Choroid plexus epithelial cell (primary cell): ENCODE results near the gene CEACAM21.

ENCODE experiments used
- DNase-seq: peaks from one replicate; pipeline ENCODE4 v3.0.0-alpha.2; 2010; ENCODE audit warnings: low read depth
- H3K4me3 ChIP-seq: 2 replicates; pipeline ENCODE4 v1.5.1; 2011; ENCODE audit warnings: low read depth, mild to moderate bottlenecking, control low read depth, low read length, moderate library complexity
- CTCF ChIP-seq: conservative IDR thresholded peaks from 2 replicates; pipeline ENCODE4 v1.5.1; 2011; ENCODE audit warnings: low read depth, mild to moderate bottlenecking, control low read depth, inconsistent platforms, low read length, moderate library complexity

The CEACAM21 gene

GRCh38 chr19:41554907-41555306 is 21.1 kb upstream of the CEACAM21 start:
- DNase-seq = no peak
- H3K4me3 ChIP-seq = no peak overlapping the region
- TF ChIP-seq CTCF = no peak

- no peak for TF ChIP-seq CTCF
- no peak for DNase-seq
- no peak overlapping the region for H3K4me3 ChIP-seq
Measured at GRCh38 chr19:41555748-41556147, 20.2 kb upstream of the CEACAM21 start.

GRCh38 chr19:41563854-41564514 is 12.0 kb upstream of the CEACAM21 start:
- DNase-seq = no peak
- H3K4me3 ChIP-seq = no peak overlapping the region
- TF ChIP-seq CTCF = no peak

- TF ChIP-seq CTCF = no peak
- H3K4me3 ChIP-seq = no peak overlapping the region
- DNase-seq = no peak
Measured at GRCh38 chr19:41564515-41565378, 11.2 kb upstream of the CEACAM21 start.

- no peak for DNase-seq
- no peak for TF ChIP-seq CTCF
- no peak overlapping the region for H3K4me3 ChIP-seq
Measured at GRCh38 chr19:41565379-41565720, 10.6 kb upstream of the CEACAM21 start.

- DNase-seq = no peak
- no peak overlapping the region for H3K4me3 ChIP-seq
- no peak for TF ChIP-seq CTCF
Measured at GRCh38 chr19:41566001-41566400, 10.0 kb upstream of the CEACAM21 start.
